Measurements from ENCODE around the gene NAA35.

The NAA35 gene

GRCh38 chr9:86009133-86009532, 68.2 kb downstream of the NAA35 start:
- no peak for TF ChIP-seq JUND (IDR thresholded peaks at IDR 0.05; ENCODE audit: low read depth)
- DNase-seq (ENCODE audit: low read depth in 1 of 2, low spot score in 1 of 2): no peak
- in situ Hi-C loops (cut with HindIII; ENCODE audit: low pct_unique_long_range_greater_than_20kb, low sequenced_read_pairs): no loop called here

- no peak for DNase-seq (ENCODE audit: low read depth in 1 of 2, low spot score in 1 of 2)
- TF ChIP-seq JUND (IDR thresholded peaks at IDR 0.05; ENCODE audit: low read depth): no peak
- in situ Hi-C loops (cut with HindIII; ENCODE audit: low pct_unique_long_range_greater_than_20kb, low sequenced_read_pairs): no loop called here
Observed at GRCh38 chr9:86020731-86021130, 79.8 kb downstream of the NAA35 start.

GRCh38 chr9:86021166-86021565, 80.2 kb downstream of the NAA35 start:
- DNase-seq (ENCODE audit: low read depth in 1 of 2, low spot score in 1 of 2): no peak
- in situ Hi-C loops (cut with HindIII; ENCODE audit: low pct_unique_long_range_greater_than_20kb, low sequenced_read_pairs): no loop called here
- no peak for TF ChIP-seq JUND (IDR thresholded peaks at IDR 0.05; ENCODE audit: low read depth)

GRCh38 chr9:86022687-86023266, 81.8 kb downstream of the NAA35 start:
- in situ Hi-C loops (cut with HindIII; ENCODE audit: low pct_unique_long_range_greater_than_20kb, low sequenced_read_pairs): no loop called here
- no peak for TF ChIP-seq JUND (IDR thresholded peaks at IDR 0.05; ENCODE audit: low read depth)
- DNase-seq (ENCODE audit: low read depth in 1 of 2, low spot score in 1 of 2): no peak

GRCh38 chr9:86027767-86028166, 86.8 kb downstream of the NAA35 start:
- TF ChIP-seq JUND (IDR thresholded peaks at IDR 0.05; ENCODE audit: low read depth): no peak
- no peak for DNase-seq (ENCODE audit: low read depth in 1 of 2, low spot score in 1 of 2)
- in situ Hi-C loops (cut with HindIII; ENCODE audit: low pct_unique_long_range_greater_than_20kb, low sequenced_read_pairs): no loop called here

GRCh38 chr9:86034863-86035734, 94.2 kb downstream of the NAA35 start:
- TF ChIP-seq JUND (IDR thresholded peaks at IDR 0.05; ENCODE audit: low read depth): no peak
- peak; percentile 21 to 61 for DNase-seq (ENCODE audit: low read depth in 1 of 2, low spot score in 1 of 2)
- in situ Hi-C loops (cut with HindIII; ENCODE audit: low pct_unique_long_range_greater_than_20kb, low sequenced_read_pairs): no loop called here

- DNase-seq (ENCODE audit: low read depth in 1 of 2, low spot score in 1 of 2): no peak
- no peak for TF ChIP-seq JUND (IDR thresholded peaks at IDR 0.05; ENCODE audit: low read depth)
- in situ Hi-C loops (cut with HindIII; ENCODE audit: low pct_unique_long_range_greater_than_20kb, low sequenced_read_pairs): no loop called here
Observed at GRCh38 chr9:86035827-86036440, 95.0 kb downstream of the NAA35 start.

- no peak for DNase-seq (ENCODE audit: low read depth in 1 of 2, low spot score in 1 of 2)
- in situ Hi-C loops (cut with HindIII; ENCODE audit: low pct_unique_long_range_greater_than_20kb, low sequenced_read_pairs): no loop called here
- TF ChIP-seq JUND (IDR thresholded peaks at IDR 0.05; ENCODE audit: low read depth): no peak
Observed at GRCh38 chr9:86036555-86036954, 95.6 kb downstream of the NAA35 start.

- in situ Hi-C loops (cut with HindIII; ENCODE audit: low pct_unique_long_range_greater_than_20kb, low sequenced_read_pairs): no loop called here
- no peak for DNase-seq (ENCODE audit: low read depth in 1 of 2, low spot score in 1 of 2)
- no peak for TF ChIP-seq JUND (IDR thresholded peaks at IDR 0.05; ENCODE audit: low read depth)
Observed at GRCh38 chr9:86039991-86040860, 99.3 kb downstream of the NAA35 start.

- in situ Hi-C loops (cut with HindIII; ENCODE audit: low pct_unique_long_range_greater_than_20kb, low sequenced_read_pairs): no loop called here
- no peak for TF ChIP-seq JUND (IDR thresholded peaks at IDR 0.05; ENCODE audit: low read depth)
- no peak for DNase-seq (ENCODE audit: low read depth in 1 of 2, low spot score in 1 of 2)
Observed at GRCh38 chr9:86040861-86041155, 99.9 kb downstream of the NAA35 start.

GRCh38 chr9:86041311-86041741, 100.4 kb downstream of the NAA35 start:
- DNase-seq (ENCODE audit: low read depth in 1 of 2, low spot score in 1 of 2): no peak
- no peak for TF ChIP-seq JUND (IDR thresholded peaks at IDR 0.05; ENCODE audit: low read depth)

GRCh38 chr9:86042199-86042978, 101.4 kb downstream of the NAA35 start:
- no peak for DNase-seq (ENCODE audit: low read depth in 1 of 2, low spot score in 1 of 2)

More at GRCh38 chr9:86041311-86041741, 100.4 kb downstream of the NAA35 start:
- in situ Hi-C loops (cut with HindIII; ENCODE audit: low pct_unique_long_range_greater_than_20kb, low sequenced_read_pairs): no loop called here

More at GRCh38 chr9:86042199-86042978, 101.4 kb downstream of the NAA35 start:
- no peak for TF ChIP-seq JUND (IDR thresholded peaks at IDR 0.05; ENCODE audit: low read depth)
- in situ Hi-C loops (cut with HindIII; ENCODE audit: low pct_unique_long_range_greater_than_20kb, low sequenced_read_pairs): no loop called here
